Astrocyte (in vitro differentiated cells and primary cell): Measurements from ENCODE around the gene SHC1.

Experiments
- CTCF ChIP-seq: IDR thresholded peaks from 2 replicates; pipeline ENCODE4 v1.5.1; 2011; ENCODE audit warnings: low read depth, mild to moderate bottlenecking, inconsistent platforms, low read length, moderate library complexity; ENCODE audit not compliant: insufficient read depth
- EZH2 ChIP-seq: IDR thresholded peaks from 2 replicates; pipeline ENCODE4 v1.6.1; 2012; ENCODE audit warnings: mild to moderate bottlenecking, low read length, inconsistent platforms; ENCODE audit not compliant: insufficient read depth

- TF ChIP-seq CTCF (no peak), EZH2 (no peak)
These were observed 1.6 kb upstream of the SHC1 start for GRCh38 chr1:154972213-154972516.
